Kidney (tissue), 14 donors: ENCODE measurements around the gene ADISSP. TPM values are rescaled to one million over a fixed set of nuclear protein-coding genes. Genes with fewer than 3 reads are reported as not detected.

Source experiments
- DNase-seq, 5 donors: peaks; one replicate each; pipeline ENCODE4 v3.0.0-alpha.2; 2013 to 2020
- FAIRE-seq: peaks from 2 replicates; lab custom pipeline; 2012; peaks lifted over from hg19 to GRCh38; lab: Jason Lieb, UNC
- H3K27ac ChIP-seq, 2 donors: one replicate each; pipeline ENCODE4 v1.7.0; 2013; ENCODE audit warnings: low read depth in 2 of 2, low read length in 2 of 2, inconsistent platforms in 1 of 2
- H3K27me3 ChIP-seq: one replicate; pipeline ENCODE4 v1.7.1; 2013; ENCODE audit warnings: low read length, inconsistent platforms; ENCODE audit not compliant: control insufficient read depth, insufficient read depth
- H3K36me3 ChIP-seq, 3 donors: one replicate each; pipeline versions ENCODE4 v1.7.0 to v1.7.1; 2013; ENCODE audit warnings: low read length in 3 of 3, control low read depth in 1 of 3, inconsistent platforms in 1 of 3; ENCODE audit not compliant: insufficient read depth in 3 of 3, control insufficient read depth in 2 of 3
- H3K4me1 ChIP-seq, 3 donors: one replicate each; pipeline versions ENCODE4 v1.7.0 to v1.7.1; 2013; ENCODE audit warnings: low read length in 3 of 3, inconsistent platforms in 1 of 3, low read depth in 1 of 3; ENCODE audit not compliant: control insufficient read depth in 2 of 3, insufficient read depth in 2 of 3
- H3K4me3 ChIP-seq, 3 donors: one replicate each; pipeline versions ENCODE4 v1.7.0 to v1.8.1; 2013; ENCODE audit warnings: low read length in 3 of 3, control low read depth in 1 of 3, inconsistent platforms in 1 of 3
- H3K9ac ChIP-seq, 3 donors: one replicate each; pipeline versions ENCODE4 v1.7.0 to v1.7.1; 2013; ENCODE audit warnings: low read length in 3 of 3, control low read depth in 1 of 3, inconsistent platforms in 1 of 3
- H3K9me3 ChIP-seq, 3 donors: one replicate each; pipeline versions ENCODE4 v1.7.0 to v1.7.1; 2013; ENCODE audit warnings: low read length in 3 of 3, control low read depth in 1 of 3, inconsistent platforms in 1 of 3; ENCODE audit not compliant: control insufficient read depth in 2 of 3, insufficient read depth in 1 of 3
- CTCF ChIP-seq: IDR thresholded peaks from 3 replicates; pipeline ENCODE4 v1.5.1; 2012; ENCODE audit warnings: mild to moderate bottlenecking, moderate library complexity, borderline replicate concordance; ENCODE audit not compliant: insufficient read depth; ENCODE audit errors: extremely low read depth
- intact Hi-C: fragments of 100-400 bp; cut with DNase I; formaldehyde crosslinking; loops from one replicate; pipeline ENCODE4 v1.11.1; 2022
- polyA plus RNA-seq: library from polyadenylated mRNA; stranded (reverse); fragments of 350-450 nt; fragmentation: Illumina TruSeq; extraction: RNeasy Lipid Tissue Mini Kit (QIAGEN cat#74804); gene quantifications from one replicate; pipeline ENCODE4 v1.2.3, GENCODE V29; 2014; ENCODE audit warnings: low read depth, low replicate concordance; ENCODE audit not compliant: insufficient read depth
- total RNA-seq: library from RNA; stranded (reverse); fragmentation: NEBNext Ultra II Directional; extraction: Animal tissue kit (Norgen Biotek cat#: 25700); gene quantifications from one replicate; pipeline ENCODE4 v1.2.1, GENCODE V29; 2021
- donor health status: control.
- donor health status: control.
- donor health status: control.
- donor health status: control.
- donor health status: control.
- donor health status: DM: yes; HTN: yes; CAD: no.
- donor health status: Normal renal cell carcinoma (clear cell type).

Gene ADISSP
- total and polyA plus RNA-seq, 2 donors from 2014 or later: 26.3 to 31.8 TPM

GRCh38 chr20:3751675-3752385, 15.7 kb downstream of the ADISSP start:
- Histone ChIP-seq H3K27me3 (no peaks in the 10 kb centered on the region), H3K4me3 (peak overlapping the region in 1 of 3 donors; percentile 39), H3K36me3 (peaks cover 0 to 4% (median 0%) of the 10 kb centered on the region in 3 donors), H3K9me3 (no peaks in the 10 kb centered on the region), H3K27ac (no peak overlapping the region), H3K9ac (no peak overlapping the region), H3K4me1 (peaks cover 0 to 7% (median 0%) of the 10 kb centered on the region in 3 donors)
- intact Hi-C loops: no loop called here
- no peak for TF ChIP-seq CTCF
- FAIRE-seq (no peak), DNase-seq (peak in 3 of 5 donors; percentile 49 to 71 (median 56))

GRCh38 chr20:3751305-3751674, 16.3 kb downstream of the ADISSP start:
- FAIRE-seq: no peak
- intact Hi-C loops: no loop called here
- H3K4me3 ChIP-seq: no peak overlapping the region

GRCh38 chr20:3749689-3750531, 17.6 kb downstream of the ADISSP start:
- H3K27ac ChIP-seq: no peak overlapping the region
- H3K36me3 ChIP-seq: no peaks in the 10 kb centered on the region
- FAIRE-seq (no peak), DNase-seq (peak in 4 of 5 donors; percentile 40 to 74 (median 68))
- peak; percentile 39 for TF ChIP-seq CTCF
- no peaks in the 10 kb centered on the region for H3K27me3 ChIP-seq
- no peaks in the 10 kb centered on the region for H3K9me3 ChIP-seq
- no peak overlapping the region for H3K9ac ChIP-seq
- peaks cover 0 to 7% (median 0%) of the 10 kb centered on the region in 3 donors for H3K4me1 ChIP-seq
- H3K4me3 ChIP-seq: no peak overlapping the region
- intact Hi-C loops: no loop called here

More at GRCh38 chr20:3751305-3751674, 16.3 kb downstream of the ADISSP start:
- Histone ChIP-seq H3K36me3 (peaks cover 0 to under 1% (median 0%) of the 10 kb centered on the region in 3 donors), H3K27me3 (no peaks in the 10 kb centered on the region), H3K27ac (no peak overlapping the region), H3K4me1 (peaks cover 0 to 7% (median 0%) of the 10 kb centered on the region in 3 donors), H3K9ac (no peak overlapping the region), H3K9me3 (no peaks in the 10 kb centered on the region)
- peak in 1 of 5 donors; percentile 48 for DNase-seq
- no peak for TF ChIP-seq CTCF
